ENCODE results near the gene NEU1.

- TF ChIP-seq CTCF (IDR thresholded peaks at IDR 0.05) (no peak), POLR2A (IDR thresholded peaks at IDR 0.05) (no peak), POLR2AphosphoS5 (IDR thresholded peaks at IDR 0.05) (no peak), EP300 (IDR thresholded peaks at IDR 0.05) (no peak)
These were observed 51.0 kb downstream of the NEU1 start for GRCh38 chr6:31811645-31812044.
